ENCODE data around the gene SLC28A3. TPM values are rescaled to one million over a fixed set of nuclear protein-coding genes. Genes with fewer than 3 reads are reported as not detected.

The SLC28A3 gene
- total RNA-seq, 1 experiment from 2014 or later: not detected

GRCh38 chr9:84283946-84284345 lies 56.6 kb downstream of the SLC28A3 start:
- H3K4me3 ChIP-seq: no peak overlapping the region
- DNase-seq: no peak
- H3K9me3 ChIP-seq: no peaks in the 10 kb centered on the region
- no peaks in the 10 kb centered on the region for H3K27me3 ChIP-seq
- no peaks in the 10 kb centered on the region for H3K36me3 ChIP-seq

- no peak overlapping the region for H3K4me3 ChIP-seq
- H3K36me3 ChIP-seq: no peaks in the 10 kb centered on the region
- H3K9me3 ChIP-seq: no peaks in the 10 kb centered on the region
- no peaks in the 10 kb centered on the region for H3K27me3 ChIP-seq
- peak; percentile 66 for DNase-seq
These were observed 62.4 kb downstream of the SLC28A3 start for GRCh38 chr9:84278130-84278529.

- peak; percentile 43 for DNase-seq
These were observed 62.9 kb downstream of the SLC28A3 start for GRCh38 chr9:84277646-84278045.

GRCh38 chr9:84276741-84277140 lies 63.8 kb downstream of the SLC28A3 start:
- no peaks in the 10 kb centered on the region for H3K36me3 ChIP-seq
- no peak overlapping the region for H3K4me3 ChIP-seq
- no peaks in the 10 kb centered on the region for H3K9me3 ChIP-seq
- no peak for DNase-seq
- no peaks in the 10 kb centered on the region for H3K27me3 ChIP-seq

More at GRCh38 chr9:84277646-84278045, 62.9 kb downstream of the SLC28A3 start:
- H3K4me3 ChIP-seq: no peak overlapping the region
- H3K36me3 ChIP-seq: no peaks in the 10 kb centered on the region
- no peaks in the 10 kb centered on the region for H3K9me3 ChIP-seq
- H3K27me3 ChIP-seq: no peaks in the 10 kb centered on the region

- no peak for DNase-seq
- Histone ChIP-seq H3K36me3 (no peaks in the 10 kb centered on the region), H3K4me3 (no peak overlapping the region), H3K9me3 (no peaks in the 10 kb centered on the region), H3K27me3 (no peaks in the 10 kb centered on the region)
These were observed 68.5 kb downstream of the SLC28A3 start for GRCh38 chr9:84271921-84272556.

GRCh38 chr9:84271531-84271900 lies 69.0 kb downstream of the SLC28A3 start:
- DNase-seq: no peak
- Histone ChIP-seq H3K36me3 (no peaks in the 10 kb centered on the region), H3K9me3 (no peaks in the 10 kb centered on the region), H3K27me3 (no peaks in the 10 kb centered on the region), H3K4me3 (no peak overlapping the region)

GRCh38 chr9:84270847-84271530 lies 69.6 kb downstream of the SLC28A3 start:
- H3K4me3 ChIP-seq: no peak overlapping the region

GRCh38 chr9:84266087-84266561 lies 74.4 kb downstream of the SLC28A3 start:
- no peak overlapping the region for H3K4me3 ChIP-seq
- no peaks in the 10 kb centered on the region for H3K36me3 ChIP-seq
- no peaks in the 10 kb centered on the region for H3K27me3 ChIP-seq
- DNase-seq: no peak
- H3K9me3 ChIP-seq: no peaks in the 10 kb centered on the region

More at GRCh38 chr9:84270847-84271530, 69.6 kb downstream of the SLC28A3 start:
- H3K36me3 ChIP-seq: no peaks in the 10 kb centered on the region
- no peaks in the 10 kb centered on the region for H3K9me3 ChIP-seq
- no peak for DNase-seq
- H3K27me3 ChIP-seq: no peaks in the 10 kb centered on the region

- no peak overlapping the region for H3K4me3 ChIP-seq
- no peak for DNase-seq
- no peaks in the 10 kb centered on the region for H3K9me3 ChIP-seq
- no peaks in the 10 kb centered on the region for H3K36me3 ChIP-seq
- no peaks in the 10 kb centered on the region for H3K27me3 ChIP-seq
These were observed 76.1 kb downstream of the SLC28A3 start for GRCh38 chr9:84264307-84265029.

GRCh38 chr9:84261070-84261746 lies 79.3 kb downstream of the SLC28A3 start:
- no peaks in the 10 kb centered on the region for H3K27me3 ChIP-seq
- H3K4me3 ChIP-seq: peak overlapping the region; percentile 16; the same call in 1 of the 2 replicates
- H3K36me3 ChIP-seq: no peaks in the 10 kb centered on the region
- DNase-seq: peak; percentile 67
- no peaks in the 10 kb centered on the region for H3K9me3 ChIP-seq

GRCh38 chr9:84258371-84258770 lies 82.2 kb downstream of the SLC28A3 start:
- Histone ChIP-seq H3K4me3 (no peak overlapping the region), H3K27me3 (no peaks in the 10 kb centered on the region), H3K36me3 (no peaks in the 10 kb centered on the region), H3K9me3 (no peaks in the 10 kb centered on the region)
- DNase-seq: no peak

GRCh38 chr9:84255696-84256095 lies 84.9 kb downstream of the SLC28A3 start:
- H3K36me3 ChIP-seq: no peaks in the 10 kb centered on the region
- DNase-seq: no peak
- no peak overlapping the region for H3K4me3 ChIP-seq
- H3K9me3 ChIP-seq: no peaks in the 10 kb centered on the region
- no peaks in the 10 kb centered on the region for H3K27me3 ChIP-seq

- Histone ChIP-seq H3K4me3 (no peak overlapping the region), H3K27me3 (no peaks in the 10 kb centered on the region), H3K36me3 (no peaks in the 10 kb centered on the region), H3K9me3 (no peaks in the 10 kb centered on the region)
- DNase-seq: no peak
These were observed 85.6 kb downstream of the SLC28A3 start for GRCh38 chr9:84254972-84255371.

GRCh38 chr9:84251921-84252320 lies 88.6 kb downstream of the SLC28A3 start:
- H3K9me3 ChIP-seq: no peaks in the 10 kb centered on the region
- no peaks in the 10 kb centered on the region for H3K27me3 ChIP-seq
- no peaks in the 10 kb centered on the region for H3K36me3 ChIP-seq
- no peak for DNase-seq
- H3K4me3 ChIP-seq: no peak overlapping the region

- Histone ChIP-seq H3K36me3 (no peaks in the 10 kb centered on the region), H3K27me3 (no peaks in the 10 kb centered on the region), H3K9me3 (no peaks in the 10 kb centered on the region), H3K4me3 (no peak overlapping the region)
- DNase-seq: no peak
These were observed 98.7 kb downstream of the SLC28A3 start for GRCh38 chr9:84241817-84242373.

- H3K36me3 ChIP-seq: no peaks in the 10 kb centered on the region
- DNase-seq: no peak
- no peaks in the 10 kb centered on the region for H3K27me3 ChIP-seq
- no peak overlapping the region for H3K4me3 ChIP-seq
- H3K9me3 ChIP-seq: no peaks in the 10 kb centered on the region
These were observed 101.2 kb downstream of the SLC28A3 start for GRCh38 chr9:84239343-84239742.

- DNase-seq: no peak
- no peaks in the 10 kb centered on the region for H3K36me3 ChIP-seq
- no peak overlapping the region for H3K4me3 ChIP-seq
- H3K27me3 ChIP-seq: no peaks in the 10 kb centered on the region
- H3K9me3 ChIP-seq: no peaks in the 10 kb centered on the region
These were observed 101.9 kb downstream of the SLC28A3 start for GRCh38 chr9:84238652-84239051.
